PC-3 (cell line): ENCODE results near the gene PPWD1. TPM values are rescaled to one million over a fixed set of nuclear protein-coding genes. Genes with fewer than 3 reads are reported as not detected.

Experiments used
- ATAC-seq: fragments of 200-7000 bp; cut with Tn5 transposase; 2 replicates; pipeline ENCODE4 v1.9.1; 2020; ENCODE audit warnings: mild to moderate bottlenecking, moderate library complexity
- Bru-seq: library from RNA; stranded (reverse); fragments of 400-500 nt; gene quantifications from one replicate; lab custom pipeline; 2021; lab: Mats Ljungman, UMichigan
- BruChase-seq, 2 experiments: library from RNA; stranded (reverse); fragments of 400-500 nt; gene quantifications; one replicate each; lab custom pipeline; 2021; lab: Mats Ljungman, UMichigan
- BruUV-seq: library from RNA; stranded (reverse); fragments of 400-500 nt; replicated peaks from 2 replicates; lab custom pipeline; 2021; lab: Mats Ljungman, UMichigan
- CTCF ChIA-PET: fragments of 300-600 bp; sonication (Branson Sonifier 250); formaldehyde crosslinking; loops from one replicate; lab custom pipeline; 2022; ENCODE audit warnings: antibody characterized with exemption; lab: Charles Lee
- POLR2A ChIA-PET: fragments of 300-600 bp; sonication (Branson Sonifier 250); formaldehyde crosslinking; loops from one replicate; lab custom pipeline; 2022; ENCODE audit warnings: antibody characterized with exemption; ENCODE audit not compliant: unreplicated experiment; lab: Charles Lee
- DNase-seq: peaks from one replicate; pipeline ENCODE4 v3.0.0-alpha.2; 2015
- H2AFZ ChIP-seq: fragments of 300-600 bp; sonication (generic); 2 replicates; pipeline ENCODE4 v1.6.0; 2016; ENCODE audit warnings: antibody characterized with exemption, low read length
- H3F3A ChIP-seq: fragments of 300-600 bp; sonication (generic); one replicate; pipeline ENCODE4 v1.6.0; 2017; ENCODE audit warnings: antibody characterized with exemption, low read length, control low read depth, mild to moderate bottlenecking; ENCODE audit not compliant: unreplicated experiment
- H3K27ac ChIP-seq: fragments of 300-600 bp; sonication (generic); 2 replicates; pipeline ENCODE4 v1.5.1; 2016; ENCODE audit warnings: mild to moderate bottlenecking, low read length
- H3K27me3 ChIP-seq: fragments of 300-600 bp; sonication (generic); 2 replicates; pipeline ENCODE4 v1.6.1; 2016; ENCODE audit warnings: low read length, mixed read lengths
- H3K36me3 ChIP-seq: fragments of 300-600 bp; sonication (generic); 2 replicates; pipeline ENCODE4 v1.6.1; 2016; ENCODE audit warnings: low read depth, mixed run types, low read length, mixed read lengths
- H3K4me1 ChIP-seq: fragments of 300-600 bp; sonication (generic); 2 replicates; pipeline ENCODE4 v1.5.1; 2016; ENCODE audit warnings: low read length; ENCODE audit not compliant: insufficient read depth
- H3K4me2 ChIP-seq: fragments of 300-600 bp; sonication (generic); 2 replicates; pipeline ENCODE4 v1.6.0; 2016; ENCODE audit warnings: low read length
- H3K4me3 ChIP-seq: fragments of 300-600 bp; sonication (generic); 2 replicates; pipeline ENCODE4 v1.5.1; 2016; ENCODE audit warnings: mild to moderate bottlenecking, low read length, mixed read lengths
- H3K79me2 ChIP-seq: fragments of 300-600 bp; sonication (generic); 2 replicates; pipeline ENCODE4 v1.6.1; 2017; ENCODE audit warnings: low read length, mixed read lengths
- H3K9ac ChIP-seq: fragments of 300-600 bp; sonication (generic); 2 replicates; pipeline ENCODE4 v1.6.0; 2016; ENCODE audit warnings: mild to moderate bottlenecking, low read length
- H3K9me2 ChIP-seq: fragments of 300-600 bp; sonication (generic); replicated peaks from 2 replicates; pipeline ENCODE4 v1.6.1; 2016; ENCODE audit warnings: mixed run types, low read length, mixed read lengths
- H3K9me3 ChIP-seq: fragments of 300-600 bp; sonication (generic); 2 replicates; pipeline ENCODE4 v1.6.1; 2016; ENCODE audit warnings: low read length, mixed read lengths
- H4K20me1 ChIP-seq: fragments of 300-600 bp; sonication (generic); 2 replicates; pipeline ENCODE4 v1.6.1; 2016; ENCODE audit warnings: low read length, mixed read lengths
- CTCF ChIP-seq: fragments of 300-600 bp; sonication (generic); conservative IDR thresholded peaks from 2 replicates; pipeline ENCODE4 v1.5.1; 2017; ENCODE audit warnings: antibody characterized with exemption, low read depth, mild to moderate bottlenecking, low read length
- EZH2 ChIP-seq: fragments of 300-600 bp; sonication (generic); IDR thresholded peaks from one replicate; pipeline ENCODE4 v1.6.1; 2017; ENCODE audit warnings: antibody characterized with exemption, mild to moderate bottlenecking, low read length; ENCODE audit not compliant: unreplicated experiment
- EZH2phosphoT487 ChIP-seq: fragments of 300-600 bp; sonication (generic); IDR thresholded peaks from 2 replicates; pipeline ENCODE4 v1.6.1; 2018; ENCODE audit warnings: mild to moderate bottlenecking, antibody characterized with exemption, low read length, borderline replicate concordance
- intact Hi-C: fragments of 100-400 bp; cut with micrococcal nuclease; formaldehyde crosslinking; loops from 2 replicates; pipeline ENCODE4 v1.9.0; 2023
- long read RNA-seq: library from polyadenylated mRNA; unstranded; transcript quantifications from one replicate; pipeline ENCODE4 v2.0.0, GENCODE V29; 2021; ENCODE audit not compliant: unreplicated experiment
- total RNA-seq: library from RNA; depleted of rRNA; stranded (reverse); fragments of >200 nt; gene quantifications from 2 replicates; pipeline ENCODE4 v1.2.3, GENCODE V29; 2014; rRNA removed

PPWD1 gene
- 11.6 and 14.8 TPM in 2 replicates for total RNA-seq
- Bru-seq, nascent RNA: percentile 66 among the genes with signal in this experiment
- BruChase-seq, experiment 1, labeled RNA remaining after a 6-hour chase: percentile 68 among the genes with signal in this experiment
- BruChase-seq, experiment 2, labeled RNA remaining after a 2-hour chase: percentile 76 among the genes with signal in this experiment
- long read RNA-seq, transcript PPWD1-201 (11 exons, 2,166 nt): major isoform, 20 of 36 reads
- long read RNA-seq, partial matches to known transcripts: 2 of 36 reads
- long read RNA-seq, other reads (novel, unspliced or antisense): 11 of 36 reads

- ATAC-seq (peak; percentile 99), DNase-seq (peak; percentile 79)
- Histone ChIP-seq H2AFZ (peak within 1 kb of the TSS; percentile 86), H3K27me3 (no peaks in the 10 kb centered on the region), H3K36me3 (no peaks in the 10 kb centered on the region), H3K9me3 (no peaks in the 10 kb centered on the region), H3K9me2 (no peaks in the 10 kb centered on the region), H3K4me2 (peak within 1 kb of the TSS; percentile 89), H3K9ac (peak within 1 kb of the TSS; percentile 84), H3K27ac (peak within 1 kb of the TSS; percentile 59), H3K79me2 (peaks cover 41% of the 10 kb centered on the region), H3F3A (no peaks in the 10 kb centered on the region), H3K4me3 (peak within 1 kb of the TSS; percentile 88), H3K4me1 (no peaks in the 10 kb centered on the region), H4K20me1 (no peaks in the 10 kb centered on the region)
- ChIA-PET POLR2A (interaction anchor here (0.7 to 1.0 kb wide), 2 partner anchors 67 to 797 kb away, joined by 3 to 4 read pairs; no protein-coding TSS in a partner anchor), CTCF (interaction anchor here (0.6 kb wide), 1 partner anchor 25 kb away, joined by 3 read pairs; no protein-coding TSS in a partner anchor)
- intact Hi-C loops: no loop called here
- BruUV-seq: TSS peak; percentile 81
- TF ChIP-seq EZH2: no peak
- no peak for TF ChIP-seq EZH2phosphoT487
- no peak for TF ChIP-seq CTCF
Measured at GRCh38 chr5:65562731-65563701, at the start of gene PPWD1, which contains the start of gene CENPK. PPWD1 (plus strand) TSS chr5:65563296; CDS start chr5:65563311, 15 bp downstream. CENPK (minus strand) TSS chr5:65563168; CDS start chr5:65554907, 8,261 bp downstream.

GRCh38 chr5:65525726-65526125 is 37.4 kb upstream of the PPWD1 start:
- TF ChIP-seq CTCF (no peak), EZH2phosphoT487 (no peak), EZH2 (no peak)
- BruUV-seq: no TSS peak
- H3K36me3 ChIP-seq: no peaks in the 10 kb centered on the region
- no peak overlapping the region for H2AFZ ChIP-seq
- DNase-seq (no peak), ATAC-seq (no peak)
- H3K9ac ChIP-seq: no peak overlapping the region
- no peaks in the 10 kb centered on the region for H3K27me3 ChIP-seq
- no peaks in the 10 kb centered on the region for H4K20me1 ChIP-seq
- no peaks in the 10 kb centered on the region for H3K79me2 ChIP-seq
- H3K4me1 ChIP-seq: no peaks in the 10 kb centered on the region
- H3K9me3 ChIP-seq: no peaks in the 10 kb centered on the region
- ChIA-PET CTCF (no interaction called here), POLR2A (no interaction called here)
- H3K9me2 ChIP-seq: no peaks in the 10 kb centered on the region
- no peak overlapping the region for H3K4me2 ChIP-seq
- H3K4me3 ChIP-seq: no peak overlapping the region
- no peak overlapping the region for H3K27ac ChIP-seq
- intact Hi-C loops: no loop called here
- no peaks in the 10 kb centered on the region for H3F3A ChIP-seq
